Right cardiac atrium (tissue), 5 donors: ENCODE measurements around the gene DHTKD1. TPM values are rescaled to one million over a fixed set of nuclear protein-coding genes. Genes with fewer than 3 reads are reported as not detected.

ENCODE experiments used
- ATAC-seq, 2 donors: fragments of 200-7000 bp; cut with Tn5 transposase; one replicate each; pipeline versions ENCODE4 v1.8.0 to v1.9.1; 2020; ENCODE audit warnings: moderate library complexity in 2 of 2, mild to moderate bottlenecking in 1 of 2
- DNase-seq, 3 donors: peaks; one replicate each; pipeline ENCODE4 v3.0.0-alpha.2; 2020
- H3K27ac ChIP-seq: one replicate; pipeline ENCODE4 v1.5.1; 2013; ENCODE audit warnings: mild to moderate bottlenecking, low read length, control low read depth, moderate library complexity
- H3K27me3 ChIP-seq: one replicate; pipeline ENCODE4 v1.6.1; 2013; ENCODE audit not compliant: control insufficient read depth, insufficient read depth
- H3K4me1 ChIP-seq: one replicate; pipeline ENCODE4 v1.6.1; 2013; ENCODE audit warnings: low read length; ENCODE audit not compliant: control insufficient read depth, insufficient read depth
- H3K4me3 ChIP-seq: one replicate; pipeline ENCODE4 v1.5.1; 2013; ENCODE audit warnings: low read length, control low read depth
- H3K9me3 ChIP-seq: one replicate; pipeline ENCODE4 v1.6.1; 2013; ENCODE audit warnings: low read length; ENCODE audit not compliant: control insufficient read depth
- WGBS: extraction: QIAGEN DNeasy Blood & Tissue Kit; methylation state at CpG from one replicate; pipeline ENCODE4 v1.1.7; 2013; 5-methylcytosine and 5-hydroxymethylcytosine counted together
- intact Hi-C, 4 donors: fragments of 100-400 bp; cut with DNase I; formaldehyde crosslinking; loops; one replicate each; pipeline versions ENCODE4 v1.11.0 to v1.14.0; 2022 to 2023
- polyA plus RNA-seq: library from polyadenylated mRNA; stranded (reverse); fragments of 200-250 nt; gene quantifications from one replicate; pipeline ENCODE4 v1.2.3, GENCODE V29; 2013
- total RNA-seq, 4 donors: library from RNA; stranded (reverse); fragmentation: NEBNext Ultra II Directional; extraction: Animal tissue kit (Norgen Biotek cat#: 25700); gene quantifications; one replicate each; pipeline ENCODE4 v1.2.1, GENCODE V29; 2021
- donor health status: healthy with polysubstance abuse.
- donor health status: DM: no; HTN: yes; CAD: no.
- donor health status: DM: no; HTN: no; CAD: no.
- donor health status: DM: no; HTN: yes; CAD: no; lungs with severe emphysema.
- donor health status: DM: yes; HTN: yes; CAD: no.

DHTKD1 gene
- total and polyA plus RNA-seq, 5 donors, result 7.6 to 28.5 (median 18.9) TPM

- Histone ChIP-seq H3K9me3 (no peaks in the 10 kb centered on the region), H3K4me3 (peak overlapping the region; percentile 90), H3K27ac (peak overlapping the region; percentile 81), H3K4me1 (no peaks in the 10 kb centered on the region), H3K27me3 (no peaks in the 10 kb centered on the region)
- intact Hi-C loops, result loop anchor here in 1 of 4 donors (2.0 kb wide), 1 partner anchor 26 kb away; the partner anchor contains the start of gene DHTKD1
- DNase-seq (peak; percentile 51 to 83 (median 79)), ATAC-seq (peak; percentile 37 to 40)
- WGBS, result under 1% methylated on average over 31 of the region's 31 CpGs
Measured at GRCh38 chr10:12042409-12042796, 26.4 kb upstream of the DHTKD1 start.

- 3% methylated on average over 56 of the region's 56 CpGs for WGBS
- ATAC-seq (peak; percentile 96 to 97), DNase-seq (peak; percentile 98 to 99 (median 99))
- peak within 1 kb of the TSS; percentile 85 for H3K27ac ChIP-seq
- intact Hi-C loops, result loop anchor here in 1 of 4 donors (2.0 kb wide), 1 partner anchor 26 kb away; the partner anchor contains the start of gene DHTKD1
- no peaks in the 10 kb centered on the region for H3K27me3 ChIP-seq
- H3K4me1 ChIP-seq, result no peaks in the 10 kb centered on the region
- no peaks in the 10 kb centered on the region for H3K9me3 ChIP-seq
- peak within 1 kb of the TSS; percentile 90 for H3K4me3 ChIP-seq
Measured at GRCh38 chr10:12042797-12043651, 25.7 kb upstream of the DHTKD1 start, which contains the start of gene UPF2. Gene UPF2 (minus strand): TSS chr10:12042809. CDS start chr10:12035423, 7,386 bp downstream.

- no peaks in the 10 kb centered on the region for H3K9me3 ChIP-seq
- H3K4me3 ChIP-seq, result no peak overlapping the region
- intact Hi-C loops, result no loop called here
- H3K4me1 ChIP-seq, result no peaks in the 10 kb centered on the region
- no peak for ATAC-seq
- DNase-seq, result no peak
- no peaks in the 10 kb centered on the region for H3K27me3 ChIP-seq
- H3K27ac ChIP-seq, result no peak overlapping the region
- 81% methylated on average over 5 of the region's 5 CpGs for WGBS
Measured at GRCh38 chr10:12045596-12045995, 23.2 kb upstream of the DHTKD1 start.

GRCh38 chr10:12048547-12048946 lies 20.2 kb upstream of the DHTKD1 start:
- intact Hi-C loops, result no loop called here
- no peak for DNase-seq
- Histone ChIP-seq H3K27me3 (no peaks in the 10 kb centered on the region), H3K27ac (no peak overlapping the region), H3K4me1 (no peaks in the 10 kb centered on the region), H3K9me3 (no peaks in the 10 kb centered on the region), H3K4me3 (no peak overlapping the region)
- ATAC-seq, result no peak
- 67% methylated on average over 8 of the region's 8 CpGs for WGBS

DNA sequence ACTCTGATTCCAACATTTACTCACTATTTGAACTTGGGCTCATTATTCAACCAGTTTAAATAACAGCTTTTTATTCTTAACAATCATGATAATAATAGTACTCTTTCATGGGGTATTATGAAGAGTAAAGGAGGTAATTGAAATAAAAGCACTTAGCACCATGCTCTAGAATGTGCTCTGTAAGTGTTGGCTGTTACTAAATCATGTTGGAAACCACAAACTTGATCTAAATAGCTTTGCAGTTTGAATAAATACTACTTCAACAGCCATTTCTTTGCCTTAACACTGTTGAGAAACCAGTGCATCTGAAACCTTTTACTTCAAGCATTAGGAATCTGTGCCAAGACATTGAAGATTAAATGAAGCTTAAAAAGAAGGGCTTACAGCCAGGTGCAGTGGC lies 18.2 kb upstream of the DHTKD1 start:
- Histone ChIP-seq H3K4me3 (no peak overlapping the region), H3K27ac (no peak overlapping the region), H3K9me3 (no peaks in the 10 kb centered on the region), H3K27me3 (no peaks in the 10 kb centered on the region), H3K4me1 (no peaks in the 10 kb centered on the region)
- intact Hi-C loops, result no loop called here
- ATAC-seq (no peak), DNase-seq (no peak)

DNA sequence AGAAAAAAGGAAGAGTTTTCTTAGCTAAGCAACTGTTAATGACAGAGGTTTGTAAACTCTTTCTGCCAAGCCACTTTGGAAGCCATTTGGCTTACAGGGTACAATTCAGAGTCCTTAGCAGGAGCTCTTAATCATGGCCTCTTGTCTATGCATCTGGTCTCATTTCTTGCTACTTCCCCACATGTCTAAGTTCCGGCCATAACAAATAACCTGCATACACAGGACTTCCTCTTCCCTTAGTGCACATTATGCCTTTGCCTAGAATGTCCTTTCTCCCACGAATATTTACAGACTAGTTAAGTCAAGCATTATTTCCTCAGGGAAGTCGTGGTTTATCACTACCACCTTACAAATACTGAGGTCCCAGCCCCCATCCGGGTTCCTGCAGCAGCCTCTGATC lies 17.5 kb upstream of the DHTKD1 start:
- no peaks in the 10 kb centered on the region for H3K9me3 ChIP-seq
- no peak overlapping the region for H3K4me3 ChIP-seq
- 58% methylated on average over 4 of the region's 4 CpGs for WGBS
- no peak overlapping the region for H3K27ac ChIP-seq
- no peaks in the 10 kb centered on the region for H3K4me1 ChIP-seq
- intact Hi-C loops, result no loop called here
- H3K27me3 ChIP-seq, result no peaks in the 10 kb centered on the region
- DNase-seq, result no peak
- ATAC-seq, result no peak

- Histone ChIP-seq H3K4me3 (no peak overlapping the region), H3K27me3 (no peaks in the 10 kb centered on the region), H3K4me1 (no peaks in the 10 kb centered on the region), H3K9me3 (no peaks in the 10 kb centered on the region), H3K27ac (no peak overlapping the region)
- ATAC-seq, result no peak
- intact Hi-C loops, result no loop called here
- 75% methylated on average over 5 of the region's 5 CpGs for WGBS
- no peak for DNase-seq
Measured at GRCh38 chr10:12055732-12056131, 13.0 kb upstream of the DHTKD1 start.

DNA sequence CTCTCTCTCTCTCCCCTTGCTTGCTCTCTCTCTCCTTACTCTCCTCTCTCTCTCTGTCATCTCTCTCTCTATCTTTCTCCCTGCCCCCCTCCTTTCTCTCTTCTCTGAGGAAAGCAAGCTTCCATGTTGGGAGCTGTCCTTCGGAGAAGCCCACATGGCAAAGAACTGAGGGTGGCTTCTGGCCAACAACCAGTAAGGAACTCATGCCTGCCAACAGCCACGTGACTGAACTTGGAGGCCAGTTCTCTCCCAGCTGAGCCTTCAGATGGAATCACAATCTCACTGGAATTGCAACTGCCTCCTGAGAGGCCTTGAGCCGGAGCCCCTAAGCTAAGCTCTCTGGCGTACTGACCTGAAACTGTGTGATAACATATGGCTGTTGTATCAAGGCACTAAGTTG lies 12.0 kb upstream of the DHTKD1 start:
- 52% methylated on average over 4 of the region's 4 CpGs for WGBS
- no peaks in the 10 kb centered on the region for H3K27me3 ChIP-seq
- ATAC-seq (no peak), DNase-seq (no peak)
- H3K4me1 ChIP-seq, result no peaks in the 10 kb centered on the region
- intact Hi-C loops, result no loop called here
- H3K9me3 ChIP-seq, result no peaks in the 10 kb centered on the region
- no peak overlapping the region for H3K4me3 ChIP-seq
- no peak overlapping the region for H3K27ac ChIP-seq

DNA sequence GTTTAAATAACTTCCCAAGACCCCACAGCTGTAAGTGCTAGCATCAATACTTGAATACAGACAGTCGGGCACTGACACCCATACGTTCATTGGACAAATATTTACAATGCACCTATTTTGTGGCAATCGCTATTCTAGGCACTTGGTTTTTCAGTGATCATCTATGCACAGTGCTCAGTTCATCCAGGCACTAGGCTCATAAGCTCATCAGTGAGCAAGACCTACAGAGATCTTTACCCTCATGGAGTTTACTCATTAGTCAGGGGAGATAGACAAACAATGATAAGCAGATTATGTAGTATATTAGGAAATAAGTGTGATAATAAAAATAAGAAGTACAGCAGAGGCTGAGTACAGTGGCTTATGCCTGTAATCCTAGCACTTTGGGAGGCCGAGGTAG lies 7.6 kb upstream of the DHTKD1 start:
- H3K27ac ChIP-seq, result no peak overlapping the region
- intact Hi-C loops, result no loop called here
- H3K4me1 ChIP-seq, result no peaks in the 10 kb centered on the region
- no peaks in the 10 kb centered on the region for H3K27me3 ChIP-seq
- WGBS, result 79% methylated on average over 4 of the region's 4 CpGs
- DNase-seq, result no peak
- no peaks in the 10 kb centered on the region for H3K9me3 ChIP-seq
- no peak overlapping the region for H3K4me3 ChIP-seq
- no peak for ATAC-seq

GRCh38 chr10:12062754-12063482 lies 5.8 kb upstream of the DHTKD1 start:
- DNase-seq, result no peak
- Histone ChIP-seq H3K27ac (no peak overlapping the region), H3K9me3 (no peaks in the 10 kb centered on the region), H3K27me3 (no peaks in the 10 kb centered on the region), H3K4me3 (no peak overlapping the region), H3K4me1 (no peaks in the 10 kb centered on the region)
- 67% methylated on average over 14 of the region's 14 CpGs for WGBS
- no peak for ATAC-seq
- intact Hi-C loops, result no loop called here

- DNase-seq (no peak), ATAC-seq (no peak)
- H3K9me3 ChIP-seq, result no peaks in the 10 kb centered on the region
- H3K4me1 ChIP-seq, result no peaks in the 10 kb centered on the region
- 58% methylated on average over 3 of the region's 3 CpGs for WGBS
- H3K27ac ChIP-seq, result no peak overlapping the region
- no peak overlapping the region for H3K4me3 ChIP-seq
- H3K27me3 ChIP-seq, result no peaks in the 10 kb centered on the region
- intact Hi-C loops, result no loop called here
Measured at GRCh38 chr10:12063483-12063818, 5.3 kb upstream of the DHTKD1 start.
